HG03280 (cell line): ENCODE data around the gene TRAF4.
A peak's percentile ranks its signal among the peaks of the same experiment; 100 is the strongest.
"Not testable (repeated sequence)": the region's sequence is repeated elsewhere in the genome, so short reads cannot be mapped to it uniquely, and the experiment has no call there.

Experiments
- ATAC-seq: cut with Tn5 transposase; IDR thresholded peaks from one replicate; pipeline ENCODE4 v1.9.1; 2021; ENCODE audit warnings: mild to moderate bottlenecking, moderate library complexity; ENCODE audit not compliant: unreplicated experiment

TRAF4 gene

DNA sequence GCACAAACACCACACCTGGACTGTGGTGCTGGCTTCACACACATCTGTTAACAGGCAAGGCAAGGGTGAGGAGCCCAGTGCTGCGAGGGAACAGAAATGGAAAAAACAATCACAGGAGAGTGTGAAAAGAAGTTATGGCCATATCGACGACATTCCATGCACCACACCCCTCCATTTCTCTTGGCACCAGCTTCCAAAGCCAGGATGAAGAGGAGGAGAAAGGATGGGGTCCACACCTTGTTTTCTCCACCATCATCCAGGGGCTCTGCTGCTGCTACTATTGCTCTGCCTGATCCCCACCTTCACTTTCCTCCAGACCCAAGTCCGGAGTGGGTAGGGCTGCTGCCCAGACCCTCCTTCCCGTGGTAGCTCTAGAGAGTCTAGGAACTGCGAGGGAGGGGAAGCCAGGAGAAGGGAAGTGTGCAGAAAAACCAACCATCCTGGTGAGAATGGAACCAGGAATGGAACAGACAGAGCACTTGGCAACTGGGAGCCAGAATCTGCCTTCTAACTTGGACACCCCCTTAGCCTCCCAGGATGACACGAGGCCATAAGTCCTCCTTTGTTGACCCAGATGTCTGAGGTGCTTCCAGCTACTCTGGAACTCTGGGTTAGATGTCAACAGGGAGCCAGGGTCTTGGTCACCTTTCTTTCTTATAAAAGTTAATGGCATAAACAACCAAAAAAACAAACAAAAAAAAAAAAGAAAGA lies 31.0 kb upstream of the TRAF4 start:
- no peak for ATAC-seq

GRCh38 chr17:28714281-28714680 lies 29.5 kb upstream of the TRAF4 start:
- no peak for ATAC-seq

- ATAC-seq = no peak
Measured at GRCh38 chr17:28715217-28715616, 28.6 kb upstream of the TRAF4 start.

DNA sequence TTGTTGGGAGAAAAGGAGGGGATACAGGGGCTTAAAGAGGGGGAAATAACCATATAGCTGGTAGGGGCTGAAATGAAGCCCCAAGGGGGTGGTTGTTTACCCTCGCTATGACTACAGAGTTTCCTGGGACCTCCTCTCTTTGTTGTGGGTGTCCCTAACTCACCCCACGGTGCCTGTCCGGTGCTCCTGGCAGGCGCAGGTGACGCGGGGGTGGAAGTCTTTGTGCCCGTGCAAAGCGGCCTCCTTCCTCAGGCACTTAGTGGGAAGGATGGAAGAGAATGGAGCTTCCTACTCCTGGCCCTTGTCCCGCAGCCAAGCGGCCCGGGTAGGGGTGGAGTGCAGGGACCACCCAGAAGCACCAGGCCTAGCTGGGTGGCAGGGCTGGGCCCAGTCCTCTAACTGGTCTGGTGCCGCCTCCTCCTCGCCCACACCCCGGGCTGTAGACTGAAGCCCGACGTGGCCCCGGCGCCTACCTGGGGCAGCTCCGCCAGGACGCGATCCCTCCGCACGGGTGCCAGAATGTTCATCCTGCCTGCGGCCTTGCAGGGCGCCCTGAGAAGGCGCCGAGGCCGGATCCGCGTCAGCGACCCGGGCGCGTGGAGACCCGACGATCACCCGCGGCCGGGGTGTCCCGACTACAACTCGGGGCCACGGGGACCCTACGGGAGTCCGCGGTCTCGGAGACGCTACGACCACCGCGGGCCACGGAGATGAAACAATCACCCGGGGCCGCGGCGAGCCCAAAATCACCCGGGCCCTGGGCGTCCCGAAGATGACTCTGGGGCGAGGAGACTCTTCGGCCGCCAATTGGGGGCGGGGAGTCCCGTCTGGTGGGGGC lies 26.9 kb upstream of the TRAF4 start:
- ATAC-seq = no peak

- ATAC-seq = no peak
Measured at GRCh38 chr17:28717578-28718332, 26.1 kb upstream of the TRAF4 start, which contains the start of gene RAB34. Gene RAB34, minus strand, starts transcription at chr17:28717868. Its CDS starts 602 bp downstream, at chr17:28717266.

- no peak for ATAC-seq
Measured at GRCh38 chr17:28718333-28719020, 25.3 kb upstream of the TRAF4 start.

DNA sequence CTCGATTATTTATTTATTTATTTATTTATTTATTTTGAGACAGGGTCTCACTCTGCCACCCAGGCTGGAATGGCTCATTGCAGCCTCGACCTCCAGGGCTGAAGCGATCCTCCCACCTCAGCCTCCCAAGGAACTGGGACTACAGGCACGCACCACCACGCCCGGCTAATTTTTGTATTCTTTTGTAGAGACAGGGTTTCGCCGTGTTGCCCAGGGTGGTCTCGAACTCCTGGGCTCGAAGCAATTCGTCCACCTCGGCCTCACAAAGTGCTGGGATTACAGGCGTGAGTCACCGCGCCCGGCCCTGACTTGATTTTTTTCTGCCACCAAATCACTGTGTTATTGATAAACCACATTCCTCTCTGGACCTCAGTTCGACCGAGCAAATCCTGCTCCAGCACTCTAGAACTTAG lies 24.8 kb upstream of the TRAF4 start:
- ATAC-seq = peak; percentile 1

- no peak for ATAC-seq
Measured at GRCh38 chr17:28720247-28720996, 23.4 kb upstream of the TRAF4 start.

DNA sequence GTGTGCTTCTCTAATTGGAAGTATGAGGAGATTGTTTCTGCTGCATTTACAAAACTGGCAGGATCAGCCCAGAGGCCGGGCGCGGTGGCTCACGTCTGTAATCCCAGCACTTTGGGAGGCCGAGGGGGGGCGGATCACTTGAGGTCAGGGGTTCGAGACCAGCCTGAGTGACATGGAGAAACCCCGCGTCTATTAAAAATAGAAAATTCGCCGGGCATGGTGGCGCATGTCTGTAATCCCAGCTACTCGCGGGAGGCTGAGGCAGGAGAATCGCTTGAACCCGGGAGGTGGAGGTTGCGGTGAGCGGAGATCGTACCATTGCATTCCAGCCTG lies 22.8 kb upstream of the TRAF4 start:
- ATAC-seq = not testable (repeated sequence)

DNA sequence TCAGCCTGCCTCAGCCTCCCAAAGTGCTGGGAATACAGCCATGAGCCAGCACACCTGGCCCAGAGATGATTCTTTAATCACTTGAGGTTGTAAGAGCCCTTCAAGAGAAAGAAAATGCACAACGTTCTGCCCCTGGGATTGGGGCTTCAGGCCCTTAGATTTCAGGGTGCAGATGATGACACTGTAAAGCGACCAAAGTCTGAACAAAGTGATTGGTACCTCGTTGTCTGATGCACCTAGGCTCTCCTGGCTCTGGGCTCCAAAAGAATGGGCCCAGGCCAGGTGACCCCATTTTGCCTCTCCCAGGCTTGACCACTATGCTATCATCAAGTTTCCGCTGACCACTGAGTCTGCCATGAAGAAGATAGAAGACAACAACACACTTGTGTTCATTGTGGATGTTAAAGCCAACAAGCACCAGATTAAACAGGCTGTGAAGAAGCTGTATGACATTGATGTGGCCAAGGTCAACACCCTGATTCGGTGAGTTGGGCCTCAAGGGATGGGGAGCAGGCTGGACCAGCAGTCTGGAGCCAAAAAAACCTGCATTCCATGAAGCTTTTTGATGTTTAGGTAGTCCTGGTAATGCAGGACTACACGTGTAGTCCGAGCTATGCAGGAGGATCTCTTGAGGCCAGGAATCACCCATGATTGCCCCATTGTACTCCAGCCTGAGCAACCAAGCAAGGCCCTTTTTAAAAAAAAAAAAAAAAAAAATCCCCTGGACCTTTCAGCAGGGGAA lies 21.2 kb upstream of the TRAF4 start:
- ATAC-seq = no peak

DNA sequence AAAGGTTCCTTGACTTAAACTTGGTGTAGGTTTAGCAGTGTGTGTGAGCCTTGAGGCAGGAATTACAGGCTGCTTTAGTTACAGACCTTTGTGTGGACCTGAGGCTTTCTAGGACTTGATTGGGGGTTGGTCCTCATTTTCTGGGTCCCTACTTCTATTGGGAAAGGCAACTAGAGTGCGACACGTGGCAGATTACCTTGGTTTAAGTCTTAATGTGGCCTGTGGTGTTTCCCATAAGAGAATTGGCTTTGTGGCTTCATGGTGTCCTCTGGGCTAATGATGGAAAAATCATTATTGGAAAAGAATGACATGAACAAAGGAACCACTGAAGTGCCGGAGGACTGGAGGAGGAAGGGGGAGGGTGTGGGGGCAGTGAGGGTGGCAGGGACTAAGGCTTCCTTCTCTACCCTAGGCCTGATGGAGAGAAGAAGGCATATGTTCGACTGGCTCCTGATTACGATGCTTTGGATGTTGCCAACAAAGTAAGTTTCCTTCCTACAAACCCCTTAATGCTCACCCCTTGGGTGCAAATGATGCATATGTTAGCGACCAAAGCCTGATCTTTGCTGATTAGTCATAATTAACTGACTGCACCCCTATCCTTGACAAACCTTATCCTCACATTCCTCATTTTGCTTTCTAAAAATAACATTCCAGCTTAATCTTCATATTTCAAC lies 20.5 kb upstream of the TRAF4 start:
- ATAC-seq = no peak

GRCh38 chr17:28723836-28724499 lies 19.8 kb upstream of the TRAF4 start:
- not testable (repeated sequence) for ATAC-seq

DNA sequence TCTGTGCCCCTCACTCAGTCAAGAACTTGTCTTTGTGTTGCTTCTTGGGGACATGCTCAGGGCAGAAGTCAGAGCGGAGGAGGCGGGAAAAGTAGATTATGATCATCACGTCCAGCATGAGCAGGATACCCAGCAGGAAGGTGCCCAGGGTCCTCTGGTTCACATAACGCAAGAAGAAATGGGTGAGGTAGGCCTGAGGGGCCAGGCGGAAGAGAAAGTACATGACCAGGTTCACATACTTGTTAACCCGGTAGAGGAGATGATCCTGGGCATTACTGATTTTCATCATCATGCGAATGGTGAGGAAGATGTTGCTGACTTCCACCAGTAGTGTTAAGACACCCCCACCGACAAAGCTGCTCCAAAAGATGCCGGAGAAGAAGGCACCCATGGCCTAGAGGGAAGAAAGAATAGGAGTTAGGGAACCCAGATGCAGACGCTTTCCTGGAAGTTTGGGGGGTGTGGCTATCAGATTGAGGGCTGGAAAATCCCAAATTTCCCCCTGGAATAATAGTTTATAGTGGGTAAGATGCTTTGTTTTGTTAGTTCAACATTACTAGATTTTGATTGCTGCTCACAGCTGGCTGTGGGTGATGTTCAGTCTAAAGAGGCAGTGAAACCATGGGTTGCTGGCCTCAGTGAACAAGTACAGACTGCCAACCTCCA lies 19.2 kb upstream of the TRAF4 start:
- ATAC-seq = no peak

- no peak for ATAC-seq
Measured at GRCh38 chr17:28725166-28725659, 18.6 kb upstream of the TRAF4 start.

GRCh38 chr17:28725660-28726225 lies 18.1 kb upstream of the TRAF4 start:
- peak; percentile 2 for ATAC-seq

GRCh38 chr17:28726226-28726626 lies 17.6 kb upstream of the TRAF4 start, which contains the start of gene TLCD1:
Gene TLCD1, minus strand, starts transcription at chr17:28726233. Its CDS starts 136 bp downstream, at chr17:28726097.
- peak; percentile 17 for ATAC-seq
